Measurements from ENCODE around the gene NOTCH4.
A peak's percentile ranks its signal among the peaks of the same experiment; 100 is the strongest.
"Not testable (repeated sequence)": the region's sequence is repeated elsewhere in the genome, so short reads cannot be mapped to it uniquely, and the experiment has no call there.

Gene NOTCH4

DNA sequence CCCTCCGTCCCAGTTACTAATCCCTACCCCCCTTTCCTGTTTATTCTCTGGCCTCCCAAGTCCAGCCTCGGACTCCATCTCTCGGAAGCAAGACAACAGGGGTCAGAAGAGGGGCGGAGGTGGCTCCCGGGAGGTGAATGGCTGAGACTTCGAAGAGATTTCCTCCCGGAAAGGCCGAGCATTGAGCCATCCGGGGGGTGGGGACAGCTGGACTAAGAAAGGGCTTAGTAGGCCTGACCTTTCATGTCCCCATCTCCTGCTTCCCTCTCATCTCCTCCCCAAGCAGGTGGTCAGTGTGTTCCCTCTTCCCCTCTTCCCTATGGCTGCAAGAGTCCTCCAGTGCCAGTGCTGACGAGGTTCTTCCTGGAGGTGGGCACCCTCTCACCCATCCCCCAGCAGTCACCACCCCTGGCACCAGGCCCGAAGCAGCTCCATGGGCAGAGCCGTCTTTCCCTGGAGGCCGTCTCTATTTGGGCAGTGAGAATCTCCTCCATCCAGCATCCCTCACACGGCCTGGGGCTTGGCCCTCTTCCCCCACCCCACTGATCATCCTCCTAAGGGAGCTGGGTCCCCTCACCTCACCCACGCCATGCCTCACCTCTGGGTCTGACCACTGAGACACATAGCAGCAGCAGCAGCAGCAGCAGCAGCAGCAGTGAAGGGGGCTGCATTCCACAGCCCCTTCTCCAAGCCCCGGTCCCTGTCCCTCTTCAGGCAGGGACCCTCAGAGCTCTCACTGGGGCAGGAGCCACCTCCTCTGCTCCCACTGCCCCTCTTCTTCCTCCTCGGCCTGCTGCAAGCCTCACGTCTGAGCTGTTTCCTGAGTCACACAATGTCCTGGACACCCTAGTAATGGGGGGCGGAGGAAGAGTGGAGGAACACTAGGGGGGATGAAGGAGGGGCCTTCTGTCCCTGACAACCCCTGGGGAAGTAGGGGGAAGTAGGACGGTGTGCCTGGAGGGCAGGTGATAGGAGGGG is at the start of gene NOTCH4:
Gene NOTCH4, minus strand, starts transcription at position 810 of the 978 bp plus-strand sequence. Its CDS starts 139 bp downstream, at position 671.
- Histone ChIP-seq H3K9ac (ENCODE audit: low read length) (no peak within 1 kb of the TSS), H3K27me3 (replicated peaks; ENCODE audit: control insufficient read depth, insufficient read depth, low read length) (peaks cover 54% of the 10 kb centered on the region), H3K4me1 (ENCODE audit: control insufficient read depth, insufficient read depth, low read length) (no peaks in the 10 kb centered on the region), H3K36me3 (ENCODE audit: control insufficient read depth, insufficient read depth, low read length, severe bottlenecking) (no peaks in the 10 kb centered on the region), H3K4me3 (ENCODE audit: low read length) (no peak within 1 kb of the TSS), H3K9me3 (ENCODE audit: control insufficient read depth, low read length) (no peaks in the 10 kb centered on the region)
- DNase-seq (ENCODE audit: low read depth) = no peak

DNA sequence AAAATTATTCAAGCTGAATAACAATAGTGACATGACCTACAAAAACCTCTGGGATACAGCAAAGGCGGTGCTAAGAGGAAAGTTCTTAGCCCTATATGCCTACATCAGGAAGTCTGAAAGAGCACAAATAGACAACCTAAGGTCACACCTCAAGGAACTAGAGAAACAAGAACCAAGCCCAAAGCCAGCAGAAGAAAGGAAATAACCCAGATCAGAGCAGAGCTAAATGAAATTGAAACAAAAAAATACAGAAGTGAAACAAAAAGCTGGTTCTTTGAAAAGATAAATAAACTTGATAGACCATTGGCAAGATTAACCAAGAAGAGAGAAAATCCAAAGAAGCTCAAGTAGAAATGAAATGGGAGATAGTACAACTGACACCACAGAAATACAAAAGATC is 47.6 kb upstream of the NOTCH4 start:
- no peaks in the 10 kb centered on the region for H3K36me3 ChIP-seq (ENCODE audit: control insufficient read depth, insufficient read depth, low read length, severe bottlenecking)
- H3K4me3 ChIP-seq (ENCODE audit: low read length) = no peak overlapping the region
- no peaks in the 10 kb centered on the region for H3K4me1 ChIP-seq (ENCODE audit: control insufficient read depth, insufficient read depth, low read length)
- H3K27me3 ChIP-seq (replicated peaks; ENCODE audit: control insufficient read depth, insufficient read depth, low read length) = no peaks in the 10 kb centered on the region
- H3K9me3 ChIP-seq (ENCODE audit: control insufficient read depth, low read length) = no peaks in the 10 kb centered on the region
- DNase-seq (ENCODE audit: low read depth) = no peak
- H3K9ac ChIP-seq (ENCODE audit: low read length) = no peak overlapping the region

DNA sequence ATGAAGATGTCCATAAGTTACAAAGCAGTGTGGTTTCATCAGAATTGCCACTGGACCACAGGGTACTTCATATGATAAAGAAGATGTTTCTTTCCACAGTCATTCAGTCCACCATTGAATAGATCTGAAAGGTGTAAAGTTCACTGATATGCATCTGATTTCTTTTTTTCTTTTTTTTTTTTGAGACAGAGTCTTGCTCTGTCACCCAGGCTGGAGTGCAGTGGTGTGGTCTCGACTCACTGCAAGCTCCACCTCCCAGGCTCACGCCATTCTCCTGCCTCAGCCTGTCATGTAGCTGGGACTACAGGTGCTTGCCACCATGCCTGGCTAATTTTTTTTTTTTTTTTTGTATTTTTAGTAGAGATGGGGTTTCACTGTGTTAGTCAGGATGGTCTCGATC is 44.6 kb upstream of the NOTCH4 start:
- H3K27me3 ChIP-seq (replicated peaks; ENCODE audit: control insufficient read depth, insufficient read depth, low read length); H3K4me3 ChIP-seq (ENCODE audit: low read length); DNase-seq (ENCODE audit: low read depth); H3K9ac ChIP-seq (ENCODE audit: low read length); H3K36me3 ChIP-seq (ENCODE audit: control insufficient read depth, insufficient read depth, low read length, severe bottlenecking); H3K4me1 ChIP-seq (ENCODE audit: control insufficient read depth, insufficient read depth, low read length); H3K9me3 ChIP-seq (ENCODE audit: control insufficient read depth, low read length): not testable (repeated sequence)

DNA sequence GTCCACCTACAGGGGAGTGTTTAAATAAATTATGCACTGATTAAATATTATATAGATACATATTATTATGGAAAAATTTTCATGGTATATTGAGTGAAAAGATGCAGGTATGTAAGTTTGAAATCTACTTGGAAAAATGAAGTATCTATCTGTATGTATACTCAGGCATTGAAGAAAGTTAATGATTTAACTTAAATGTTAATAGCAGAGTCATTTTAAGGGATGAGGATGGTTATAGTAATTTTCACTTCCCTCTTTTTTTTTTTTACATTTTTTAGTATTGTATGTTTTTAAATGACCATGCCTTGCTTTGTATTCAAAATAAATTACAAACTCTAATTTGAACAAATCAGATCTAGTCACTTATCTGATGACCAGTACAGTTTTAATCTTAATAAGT is 43.2 kb upstream of the NOTCH4 start:
- no peaks in the 10 kb centered on the region for H3K36me3 ChIP-seq (ENCODE audit: control insufficient read depth, insufficient read depth, low read length, severe bottlenecking)
- H3K4me1 ChIP-seq (ENCODE audit: control insufficient read depth, insufficient read depth, low read length) = no peaks in the 10 kb centered on the region
- DNase-seq (ENCODE audit: low read depth) = no peak
- no peaks in the 10 kb centered on the region for H3K9me3 ChIP-seq (ENCODE audit: control insufficient read depth, low read length)
- H3K9ac ChIP-seq (ENCODE audit: low read length) = no peak overlapping the region
- H3K4me3 ChIP-seq (ENCODE audit: low read length) = no peak overlapping the region
- peaks cover 3% of the 10 kb centered on the region for H3K27me3 ChIP-seq (replicated peaks; ENCODE audit: control insufficient read depth, insufficient read depth, low read length)

DNA sequence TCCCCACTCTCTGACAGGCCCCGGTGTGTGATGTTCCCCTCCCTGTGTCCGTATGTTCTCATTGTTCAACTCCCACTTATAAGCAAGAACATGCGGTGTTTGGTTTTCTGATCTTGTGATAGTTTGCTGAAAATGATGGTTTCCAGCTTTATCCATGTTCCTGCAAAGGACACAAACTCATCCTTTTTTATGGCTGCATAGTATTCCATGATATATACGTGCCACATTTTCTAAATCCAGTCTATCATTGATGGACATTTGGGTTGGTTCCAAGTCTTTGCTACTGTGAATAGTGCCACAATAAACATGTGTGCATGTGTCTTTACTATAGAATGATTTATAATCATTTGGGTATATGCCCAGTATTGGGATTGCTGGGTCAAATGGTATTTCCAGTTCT is 33.4 kb upstream of the NOTCH4 start:
- not testable (repeated sequence) for DNase-seq (ENCODE audit: low read depth); H3K27me3 ChIP-seq (replicated peaks; ENCODE audit: control insufficient read depth, insufficient read depth, low read length); H3K9ac ChIP-seq (ENCODE audit: low read length); H3K36me3 ChIP-seq (ENCODE audit: control insufficient read depth, insufficient read depth, low read length, severe bottlenecking); H3K4me3 ChIP-seq (ENCODE audit: low read length); H3K9me3 ChIP-seq (ENCODE audit: control insufficient read depth, low read length); H3K4me1 ChIP-seq (ENCODE audit: control insufficient read depth, insufficient read depth, low read length)

DNA sequence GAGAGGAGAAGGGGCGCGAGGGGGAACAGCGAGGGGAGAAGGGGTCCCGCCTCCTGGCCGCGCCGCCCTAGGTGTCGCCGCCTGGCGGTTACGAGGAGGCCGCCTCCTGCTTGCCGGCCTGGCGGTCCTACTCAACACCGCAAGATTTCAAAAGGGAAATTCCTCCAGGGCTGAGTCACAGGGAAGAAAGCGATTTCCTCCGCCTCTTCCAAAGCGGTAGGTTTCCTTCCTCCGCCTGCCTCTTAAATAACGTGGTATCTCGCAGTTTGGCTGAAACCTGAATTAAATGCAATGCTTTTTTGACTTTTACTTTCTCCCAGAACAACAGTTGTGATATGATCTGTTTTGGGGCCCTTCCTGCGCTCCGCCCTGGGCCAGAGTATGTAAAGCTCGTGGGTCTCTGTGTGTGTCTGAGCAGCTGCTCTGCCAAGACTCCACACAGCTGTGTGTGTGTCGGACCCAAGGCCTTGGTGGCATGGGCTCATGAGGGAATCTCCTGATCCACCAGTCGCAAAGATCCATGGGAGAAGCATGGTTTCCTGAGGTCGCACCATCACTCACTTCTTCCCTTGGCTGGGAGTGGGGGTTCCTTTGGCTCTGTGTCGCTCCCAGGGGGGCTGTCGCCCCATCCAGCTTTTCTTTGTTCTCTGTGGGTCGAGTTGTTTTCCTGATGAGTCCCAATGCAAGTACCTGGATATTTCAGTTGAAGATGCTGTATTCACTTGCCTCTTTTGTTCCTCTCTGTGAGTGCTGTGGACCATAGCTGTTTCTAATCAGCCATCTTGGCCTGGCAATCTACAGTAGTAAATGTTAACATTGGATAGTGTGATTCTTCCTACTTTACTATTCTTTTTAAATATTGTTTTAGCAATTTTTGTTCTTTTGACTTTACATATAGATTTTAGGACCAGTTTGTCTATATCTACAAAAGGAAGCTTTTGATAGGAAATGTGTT is 31.6 kb upstream of the NOTCH4 start:
- H3K4me3 ChIP-seq (ENCODE audit: low read length) = peak overlapping the region; percentile 76
- H3K4me1 ChIP-seq (ENCODE audit: control insufficient read depth, insufficient read depth, low read length) = peaks cover 6% of the 10 kb centered on the region
- no peaks in the 10 kb centered on the region for H3K36me3 ChIP-seq (ENCODE audit: control insufficient read depth, insufficient read depth, low read length, severe bottlenecking)
- no peaks in the 10 kb centered on the region for H3K9me3 ChIP-seq (ENCODE audit: control insufficient read depth, low read length)
- H3K9ac ChIP-seq (ENCODE audit: low read length) = peak overlapping the region; percentile 73
- no peaks in the 10 kb centered on the region for H3K27me3 ChIP-seq (replicated peaks; ENCODE audit: control insufficient read depth, insufficient read depth, low read length)
- DNase-seq (ENCODE audit: low read depth) = peak; percentile 97

DNA sequence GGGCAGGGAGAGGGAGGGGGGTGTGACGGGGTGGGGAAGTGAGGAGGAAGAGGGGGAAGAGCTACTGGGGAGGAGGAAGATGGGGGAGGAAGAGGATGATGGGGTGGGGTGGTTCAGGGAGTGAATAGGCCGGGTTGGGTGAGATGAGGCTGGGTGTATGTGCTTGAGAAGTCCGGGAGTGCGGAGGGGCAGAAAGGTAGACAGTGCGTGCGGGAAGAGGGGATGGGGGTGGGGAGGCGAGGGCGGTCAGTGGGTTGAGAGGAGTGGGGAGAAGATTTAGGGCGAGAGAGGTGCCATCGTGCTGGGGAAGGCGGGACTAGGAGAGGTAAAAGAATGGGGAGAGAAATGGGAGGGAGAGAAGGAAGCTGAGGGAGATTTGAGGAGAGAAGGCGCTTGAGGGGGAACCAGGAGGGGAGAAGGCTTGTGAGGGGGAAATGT is 30.9 kb upstream of the NOTCH4 start:
- DNase-seq (ENCODE audit: low read depth) = no peak
- Histone ChIP-seq H3K36me3 (ENCODE audit: control insufficient read depth, insufficient read depth, low read length, severe bottlenecking) (no peaks in the 10 kb centered on the region), H3K9ac (ENCODE audit: low read length) (peak overlapping the region; percentile 73), H3K4me3 (ENCODE audit: low read length) (peak overlapping the region; percentile 76), H3K4me1 (ENCODE audit: control insufficient read depth, insufficient read depth, low read length) (peaks cover 6% of the 10 kb centered on the region), H3K9me3 (ENCODE audit: control insufficient read depth, low read length) (no peaks in the 10 kb centered on the region), H3K27me3 (replicated peaks; ENCODE audit: control insufficient read depth, insufficient read depth, low read length) (no peaks in the 10 kb centered on the region)

DNA sequence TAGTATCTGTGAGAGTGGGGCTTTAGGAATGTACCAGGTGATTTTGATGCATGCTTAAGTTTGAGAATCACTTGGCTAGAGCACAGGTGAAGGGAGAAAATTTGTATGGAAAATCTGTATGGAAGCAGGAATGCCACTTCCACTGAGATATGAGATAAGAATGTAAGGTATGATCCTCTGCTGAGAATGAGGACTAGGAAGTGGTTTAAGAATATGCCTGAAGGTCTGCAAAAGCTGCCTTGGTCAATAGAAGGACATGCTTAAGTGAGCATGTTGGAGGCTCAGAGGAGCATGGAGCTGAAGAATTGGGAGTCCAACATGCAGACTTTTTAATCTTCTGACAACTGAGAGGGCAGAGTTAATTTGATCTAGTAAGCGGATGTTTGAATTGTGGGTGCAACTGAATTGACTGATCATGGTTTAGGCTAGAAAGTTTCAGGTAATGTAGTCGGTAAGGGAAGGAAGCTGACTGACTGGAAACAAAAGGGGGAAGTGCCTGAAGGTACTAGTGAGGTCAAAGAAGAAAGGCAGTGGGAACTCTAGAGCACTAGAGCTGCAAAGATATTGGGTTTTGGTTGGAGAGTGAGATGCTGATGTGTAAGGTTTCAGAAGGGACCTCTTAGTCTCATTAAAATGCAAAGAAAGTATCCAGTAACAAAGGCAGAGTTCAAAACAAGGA is 28.6 kb upstream of the NOTCH4 start:
- Histone ChIP-seq H3K4me1 (ENCODE audit: control insufficient read depth, insufficient read depth, low read length) (peaks cover 6% of the 10 kb centered on the region), H3K9me3 (ENCODE audit: control insufficient read depth, low read length) (peaks cover 9% of the 10 kb centered on the region), H3K36me3 (ENCODE audit: control insufficient read depth, insufficient read depth, low read length, severe bottlenecking) (no peaks in the 10 kb centered on the region), H3K27me3 (replicated peaks; ENCODE audit: control insufficient read depth, insufficient read depth, low read length) (no peaks in the 10 kb centered on the region), H3K4me3 (ENCODE audit: low read length) (no peak overlapping the region), H3K9ac (ENCODE audit: low read length) (no peak overlapping the region)
- DNase-seq (ENCODE audit: low read depth) = no peak

DNA sequence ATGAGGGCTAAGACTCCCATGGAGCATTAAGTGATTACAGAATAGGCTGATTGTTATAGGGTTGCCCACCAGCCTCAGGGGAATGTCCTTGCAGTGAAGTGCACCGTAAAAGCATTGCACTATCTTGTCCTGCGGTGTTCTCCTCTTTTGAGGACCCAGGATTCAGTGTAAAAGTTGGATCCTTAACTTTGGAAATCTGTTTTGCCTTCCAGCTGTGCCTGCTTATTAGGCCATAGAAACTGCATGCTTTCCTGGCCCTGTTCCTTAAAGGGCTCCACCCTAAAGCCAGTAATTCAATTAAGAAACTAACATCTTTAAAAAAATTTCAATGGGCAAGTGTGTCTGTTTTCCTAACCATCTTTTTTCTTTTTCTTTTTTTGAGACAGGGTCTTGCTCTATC is 25.4 kb upstream of the NOTCH4 start:
- Histone ChIP-seq H3K9me3 (ENCODE audit: control insufficient read depth, low read length) (peaks cover 9% of the 10 kb centered on the region), H3K4me3 (ENCODE audit: low read length) (no peak overlapping the region), H3K4me1 (ENCODE audit: control insufficient read depth, insufficient read depth, low read length) (peaks cover 10% of the 10 kb centered on the region), H3K27me3 (replicated peaks; ENCODE audit: control insufficient read depth, insufficient read depth, low read length) (no peaks in the 10 kb centered on the region), H3K36me3 (ENCODE audit: control insufficient read depth, insufficient read depth, low read length, severe bottlenecking) (no peaks in the 10 kb centered on the region), H3K9ac (ENCODE audit: low read length) (no peak overlapping the region)
- DNase-seq (ENCODE audit: low read depth) = no peak

DNA sequence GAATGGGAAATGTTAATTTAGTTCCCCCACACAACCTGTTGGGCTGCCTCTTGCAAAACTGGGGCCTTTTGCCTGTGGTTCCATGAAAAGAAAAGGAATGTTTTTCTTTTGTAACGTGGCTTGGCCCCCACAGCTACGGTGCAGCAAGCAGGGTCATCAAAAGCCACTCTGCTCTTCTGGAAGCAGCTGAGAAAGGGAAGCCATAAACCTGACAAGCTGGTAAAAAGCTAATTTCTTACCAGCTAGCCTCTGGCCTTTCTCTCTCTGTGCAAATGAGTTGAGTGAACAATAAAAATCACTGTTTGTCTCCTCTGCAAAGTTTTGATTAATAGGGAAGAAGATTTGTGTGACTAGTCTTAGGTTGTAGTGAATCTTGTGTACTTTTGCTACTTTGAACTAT is 23.5 kb upstream of the NOTCH4 start:
- Histone ChIP-seq H3K9ac (ENCODE audit: low read length) (no peak overlapping the region), H3K27me3 (replicated peaks; ENCODE audit: control insufficient read depth, insufficient read depth, low read length) (no peaks in the 10 kb centered on the region), H3K9me3 (ENCODE audit: control insufficient read depth, low read length) (peaks cover 9% of the 10 kb centered on the region), H3K4me3 (ENCODE audit: low read length) (no peak overlapping the region), H3K4me1 (ENCODE audit: control insufficient read depth, insufficient read depth, low read length) (peaks cover 14% of the 10 kb centered on the region), H3K36me3 (ENCODE audit: control insufficient read depth, insufficient read depth, low read length, severe bottlenecking) (no peaks in the 10 kb centered on the region)
- no peak for DNase-seq (ENCODE audit: low read depth)

Data from adipocyte (in vitro differentiated cells).